Measurements from ENCODE around the gene ST3GAL5.

GRCh38 chr2:85794491-85795121 is 94.2 kb downstream of the ST3GAL5 start:
- no peak for TF ChIP-seq CTCF (IDR thresholded peaks at IDR 0.05)
- TF ChIP-seq POLR2A (IDR thresholded peaks at IDR 0.05) = no peak
- no peak for TF ChIP-seq EP300 (IDR thresholded peaks at IDR 0.05)
